ENCODE results near the gene INTS1.

GRCh38 chr7:1460821-1461645 is 43.2 kb downstream of the INTS1 start:
- TF ChIP-seq RAD21 (conservative IDR thresholded peaks at IDR 0.05), result no peak
- TF ChIP-seq CTCF (IDR thresholded peaks at IDR 0.05; ENCODE audit: poor library complexity, severe bottlenecking), result no peak
- no peak for TF ChIP-seq EZH2 (IDR thresholded peaks at IDR 0.05; ENCODE audit: borderline replicate concordance, insufficient read depth, low read length, poor library complexity, severe bottlenecking)
